T-helper 2 cell (primary cell): ENCODE measurements around the gene PTPA.

Experiments used
- DNase-seq, 5 experiments: peaks; one replicate each; pipeline versions ENCODE4 v3.0.0 to v3.0.0-alpha.2; 2012 to 2022

PTPA gene

GRCh38 chr9:129138476-129139232, 27.4 kb downstream of the PTPA start:
- DNase-seq: peak in 1 of 5 experiments; percentile 13

GRCh38 chr9:129139233-129139992, 28.2 kb downstream of the PTPA start:
- peak in 4 of 5 experiments; percentile 53 to 83 (median 60) for DNase-seq

DNA sequence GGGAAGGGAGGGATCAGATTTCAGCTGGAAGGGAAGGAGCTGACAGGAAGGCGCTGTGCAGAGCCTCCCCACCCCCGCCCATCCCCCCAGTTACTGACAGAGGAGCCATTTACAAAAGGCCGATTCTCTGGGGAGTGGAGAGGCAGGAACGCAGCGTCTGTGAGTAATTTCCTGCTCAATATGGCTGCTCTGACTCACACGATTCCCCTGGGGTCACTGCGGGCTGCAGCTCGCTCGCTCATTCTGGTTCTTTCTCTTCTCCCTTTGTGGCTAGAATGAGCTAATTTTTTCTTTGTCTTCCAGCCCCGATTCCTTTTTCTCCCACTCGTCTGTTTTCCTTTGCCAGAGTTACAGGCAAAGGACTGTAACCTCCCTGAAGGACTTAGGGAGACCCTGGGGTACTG, 28.8 kb downstream of the PTPA start:
- DNase-seq: peak; percentile 22 to 95 (median 66)

DNA sequence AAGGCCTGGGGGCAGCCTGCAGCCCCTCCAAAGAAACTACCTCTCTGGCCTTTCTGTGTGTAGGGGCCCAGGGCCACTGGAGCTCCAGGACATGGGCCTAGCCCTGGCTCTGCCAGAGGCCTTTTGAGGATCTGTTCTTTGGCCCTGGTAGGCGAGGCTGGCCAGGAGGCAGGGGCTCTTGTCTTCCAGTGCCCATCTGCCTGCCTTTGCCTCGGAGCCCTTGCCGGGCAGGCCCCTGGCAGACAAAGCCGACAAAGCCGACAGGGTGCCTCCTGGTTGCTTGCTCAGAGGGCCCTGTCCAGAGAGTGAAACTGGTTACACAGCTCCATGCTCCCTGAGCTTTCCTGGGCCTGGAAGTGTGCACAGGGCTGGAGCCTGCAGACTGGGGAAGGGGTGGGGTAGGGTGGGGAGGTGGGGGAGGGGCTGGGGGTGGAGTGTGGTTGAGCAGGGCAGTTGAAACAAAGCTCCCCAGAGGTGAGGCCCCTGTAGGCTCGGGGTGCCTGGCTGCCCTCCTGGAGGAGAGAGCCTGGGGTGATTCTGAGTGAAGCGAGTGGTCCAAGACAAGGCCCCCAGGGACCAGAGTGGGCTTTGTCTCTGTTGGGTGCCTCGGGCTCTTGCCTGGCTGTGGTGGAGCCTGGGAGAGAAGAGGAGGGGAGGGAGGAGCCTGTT, 29.3 kb downstream of the PTPA start:
- peak in 1 of 5 experiments; percentile 34 for DNase-seq

GRCh38 chr9:129141066-129142041, 30.1 kb downstream of the PTPA start:
- peak in 1 of 5 experiments; percentile 13 for DNase-seq

GRCh38 chr9:129142138-129142935, 31.1 kb downstream of the PTPA start:
- DNase-seq: peak in 1 of 5 experiments; percentile 12

DNA sequence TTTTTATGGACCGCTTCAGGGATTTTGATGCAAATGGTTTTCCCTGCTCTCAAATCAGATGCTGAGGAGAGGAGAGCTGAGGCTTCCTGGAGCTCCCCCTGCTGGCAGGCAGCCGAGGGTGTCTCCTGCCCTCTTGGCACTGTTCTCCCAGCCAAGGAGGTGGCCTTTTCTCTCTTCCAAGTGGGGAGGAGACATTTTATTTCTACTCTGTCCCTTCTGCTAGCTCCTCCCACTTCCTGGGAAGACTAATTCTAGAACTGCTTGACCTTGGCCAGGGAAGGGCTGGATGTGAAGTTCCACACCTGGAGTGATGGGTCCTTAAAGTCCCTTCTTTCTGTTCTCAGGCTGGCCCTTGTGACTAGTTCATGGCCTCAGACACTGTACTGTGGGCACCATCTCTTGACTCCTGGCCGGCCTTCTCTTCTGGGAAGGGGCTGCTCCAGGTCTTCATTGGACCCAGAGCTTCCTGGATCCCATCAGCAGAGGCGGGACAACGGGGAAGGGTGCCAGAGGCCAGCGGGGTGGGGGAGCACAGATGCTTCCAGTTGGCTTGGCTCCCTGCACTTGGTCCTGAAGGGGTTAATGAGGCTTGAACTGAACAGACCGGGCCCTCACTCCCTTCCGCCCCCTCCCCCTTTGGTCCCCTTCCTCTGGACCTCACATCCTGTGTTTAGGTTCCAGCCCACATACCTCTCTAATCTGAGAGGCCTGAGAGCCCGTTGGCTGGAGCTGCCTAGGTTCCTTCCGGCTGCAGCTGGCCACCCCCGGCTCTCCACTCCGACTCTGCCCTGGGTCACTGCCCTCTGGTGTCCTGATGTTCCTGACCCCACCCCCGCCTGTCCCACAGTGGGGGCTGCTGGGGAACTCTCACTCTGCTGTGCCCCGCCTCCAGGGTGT, 32.1 kb downstream of the PTPA start:
- peak; percentile 38 to 67 (median 59) for DNase-seq

GRCh38 chr9:129145316-129145715, 34.1 kb downstream of the PTPA start:
- DNase-seq: no peak

DNA sequence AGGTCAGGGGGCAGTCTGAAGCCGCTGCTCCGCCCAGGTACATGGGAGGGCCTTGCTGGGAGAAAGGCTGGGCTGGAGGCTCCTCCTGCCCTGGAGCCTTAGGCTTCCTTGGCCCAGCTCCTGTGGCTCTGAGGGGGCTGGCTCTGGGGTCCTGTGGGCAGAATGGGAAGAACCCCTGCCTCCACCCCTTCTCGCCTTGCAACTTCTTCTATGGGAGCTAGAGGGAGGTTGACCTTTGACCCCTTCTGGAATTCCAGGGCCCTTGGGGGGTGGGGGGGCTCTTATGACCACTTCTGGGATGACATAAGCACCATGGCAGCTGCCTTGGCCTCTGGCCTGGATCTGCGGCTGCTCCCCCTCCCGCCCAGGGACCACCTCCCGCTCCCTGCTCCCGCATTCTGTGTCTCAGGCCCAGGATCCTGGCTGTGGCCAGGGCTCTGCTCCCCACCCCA, 34.7 kb downstream of the PTPA start:
- no peak for DNase-seq

- DNase-seq: no peak
Observed at GRCh38 chr9:129146441-129146941, 35.3 kb downstream of the PTPA start.

GRCh38 chr9:129148463-129149204, 37.4 kb downstream of the PTPA start:
- no peak for DNase-seq

- DNase-seq: no peak
Observed at GRCh38 chr9:129149442-129149841, 38.2 kb downstream of the PTPA start.

DNA sequence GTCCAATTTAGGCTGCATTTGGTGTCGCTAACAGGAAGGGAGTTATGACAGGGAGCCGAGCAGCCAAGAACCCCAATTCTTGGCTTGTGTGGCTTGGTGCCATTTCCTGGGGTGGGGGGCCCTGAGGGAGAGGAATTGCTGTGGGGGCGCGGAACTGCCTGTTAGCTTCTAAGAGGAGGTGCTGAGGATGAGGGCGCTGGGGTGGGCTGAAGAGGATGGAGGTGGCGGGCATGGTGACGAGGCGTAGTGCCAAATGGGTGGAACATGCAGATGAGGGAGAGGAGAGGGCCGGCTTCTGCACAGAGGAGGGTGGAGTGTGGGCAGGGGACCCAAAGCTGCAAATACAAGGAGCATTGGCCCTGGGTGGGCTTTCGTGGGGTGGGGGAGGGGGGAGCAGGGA, 38.9 kb downstream of the PTPA start:
- no peak for DNase-seq

DNA sequence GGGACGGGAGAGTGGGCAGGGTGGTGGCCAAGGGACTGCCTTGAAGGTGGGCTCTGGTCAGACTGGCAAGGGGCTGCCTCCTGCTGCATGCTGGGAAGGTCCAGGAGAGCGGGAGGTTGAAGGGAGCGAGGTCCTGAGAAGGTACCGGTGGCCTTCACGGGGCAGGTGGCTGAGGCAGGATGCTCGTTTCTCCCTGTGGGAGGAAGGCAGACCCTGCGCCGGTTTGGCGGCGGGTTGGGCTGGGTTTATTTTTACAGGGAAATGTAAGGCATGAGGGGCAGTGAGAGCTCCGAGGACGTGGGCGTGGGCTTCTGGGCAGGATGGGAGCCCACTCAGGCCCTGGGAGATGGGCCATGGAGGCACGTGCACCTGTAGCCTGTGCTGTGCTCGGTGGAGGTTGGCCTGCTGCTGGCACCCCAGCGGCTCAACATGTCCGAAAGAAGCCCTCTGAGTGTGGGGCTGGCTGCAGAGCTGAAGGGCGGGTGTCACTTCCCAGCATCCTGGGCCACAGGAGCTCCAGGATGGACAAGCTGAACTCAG, 39.5 kb downstream of the PTPA start:
- DNase-seq: no peak

DNA sequence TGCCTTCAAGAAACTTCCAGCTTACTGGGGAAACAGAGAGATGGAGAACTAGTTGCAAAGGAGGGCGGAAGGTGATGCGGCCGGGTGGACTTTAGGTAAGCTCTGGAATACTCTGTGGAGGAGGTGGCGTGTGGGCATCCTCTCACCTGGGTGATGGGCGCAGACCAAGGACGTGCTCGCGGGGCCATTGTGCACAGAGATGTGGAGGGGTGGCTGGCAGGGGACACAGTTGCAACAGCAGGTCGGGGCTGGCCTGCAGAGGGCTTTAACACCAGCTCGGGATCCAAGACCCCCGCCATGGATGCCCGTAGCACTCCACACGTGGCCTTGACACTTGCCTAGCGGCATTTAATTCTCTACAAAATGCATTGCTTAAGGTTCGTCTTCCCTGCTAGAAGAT, 40.3 kb downstream of the PTPA start:
- DNase-seq: no peak

DNA sequence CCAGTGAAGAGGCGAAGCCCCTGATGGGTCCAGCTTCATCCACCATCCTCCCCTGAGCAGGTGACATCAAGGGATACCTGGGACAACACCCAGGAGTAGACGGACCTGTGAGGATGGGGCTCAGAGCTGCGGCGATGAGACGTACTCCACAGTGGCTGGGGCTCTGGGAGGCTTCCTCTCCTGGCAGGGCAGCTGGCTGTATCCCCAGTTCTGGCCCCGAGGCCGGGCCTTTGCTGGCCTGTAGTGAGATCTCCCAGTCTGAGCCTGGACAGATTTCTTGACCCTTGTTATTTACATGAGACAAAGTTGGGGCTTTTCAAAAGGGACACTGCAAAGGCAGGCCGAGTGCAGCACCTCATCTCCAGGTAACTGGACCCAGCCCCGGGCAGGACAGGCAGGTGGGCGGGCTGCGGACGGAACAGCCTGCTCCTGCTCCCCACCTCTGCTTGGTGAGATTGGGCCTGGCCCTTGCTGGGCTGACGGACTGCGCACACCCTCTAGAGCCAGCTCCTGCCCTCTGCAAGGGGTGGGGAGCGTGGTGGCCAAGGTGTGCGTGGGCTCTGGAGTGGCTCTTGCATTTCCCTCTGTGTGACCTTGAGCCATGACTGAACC, 43.8 kb downstream of the PTPA start:
- no peak for DNase-seq

GRCh38 chr9:129156163-129156562, 44.9 kb downstream of the PTPA start:
- no peak for DNase-seq
